GM18526 (cell line): ENCODE measurements around the gene SCP2.

Experiments
- POLR2A ChIP-seq: IDR thresholded peaks from 3 replicates; pipeline ENCODE4 v1.6.1; 2011; ENCODE audit not compliant: insufficient read length; ENCODE audit errors: extremely low read depth

Gene SCP2

DNA sequence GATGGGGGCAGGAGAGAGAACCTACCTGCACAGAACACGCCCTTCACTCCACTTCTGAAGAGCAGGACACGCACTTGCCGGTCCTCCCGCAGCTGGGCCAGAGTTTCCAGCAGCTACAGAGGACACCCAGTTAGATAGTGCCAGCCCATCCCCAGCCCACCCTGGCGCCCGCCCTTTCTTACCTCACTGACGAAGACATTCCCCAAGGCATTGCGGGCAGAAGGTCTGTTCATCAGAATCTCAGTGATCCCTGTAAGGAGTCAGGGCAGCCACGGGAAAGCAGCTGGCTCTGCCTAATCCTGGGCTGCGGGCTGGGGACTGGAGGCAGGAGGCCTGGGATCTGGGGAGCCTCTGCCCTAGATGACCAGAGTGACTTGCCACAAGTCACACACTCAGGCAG lies 15.5 kb upstream of the SCP2 start:
- TF ChIP-seq POLR2A, result no peak

GRCh38 chr1:52913014-52913413 lies 14.1 kb upstream of the SCP2 start:
- TF ChIP-seq POLR2A, result no peak

GRCh38 chr1:52913537-52913936 lies 13.5 kb upstream of the SCP2 start:
- TF ChIP-seq POLR2A, result no peak

DNA sequence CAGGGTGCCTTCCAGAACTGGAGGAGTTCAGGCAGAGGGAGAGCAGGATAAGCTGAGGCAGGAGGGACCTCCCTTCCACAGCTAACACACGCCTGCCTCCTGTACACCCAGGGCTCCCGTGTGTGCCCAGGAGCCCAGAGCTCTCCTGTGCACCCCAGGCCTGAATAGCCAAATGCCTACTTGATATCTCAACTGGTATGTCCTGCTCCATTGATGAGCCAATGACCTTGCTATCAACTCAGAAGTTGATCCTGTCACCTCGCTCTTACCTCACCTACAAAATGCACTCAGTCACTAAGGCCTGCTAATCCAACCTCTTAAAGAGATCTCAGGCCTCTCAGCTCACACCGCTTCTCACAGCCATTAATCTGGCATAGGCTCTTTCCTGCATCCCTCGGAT lies 12.6 kb upstream of the SCP2 start:
- no peak for TF ChIP-seq POLR2A

DNA sequence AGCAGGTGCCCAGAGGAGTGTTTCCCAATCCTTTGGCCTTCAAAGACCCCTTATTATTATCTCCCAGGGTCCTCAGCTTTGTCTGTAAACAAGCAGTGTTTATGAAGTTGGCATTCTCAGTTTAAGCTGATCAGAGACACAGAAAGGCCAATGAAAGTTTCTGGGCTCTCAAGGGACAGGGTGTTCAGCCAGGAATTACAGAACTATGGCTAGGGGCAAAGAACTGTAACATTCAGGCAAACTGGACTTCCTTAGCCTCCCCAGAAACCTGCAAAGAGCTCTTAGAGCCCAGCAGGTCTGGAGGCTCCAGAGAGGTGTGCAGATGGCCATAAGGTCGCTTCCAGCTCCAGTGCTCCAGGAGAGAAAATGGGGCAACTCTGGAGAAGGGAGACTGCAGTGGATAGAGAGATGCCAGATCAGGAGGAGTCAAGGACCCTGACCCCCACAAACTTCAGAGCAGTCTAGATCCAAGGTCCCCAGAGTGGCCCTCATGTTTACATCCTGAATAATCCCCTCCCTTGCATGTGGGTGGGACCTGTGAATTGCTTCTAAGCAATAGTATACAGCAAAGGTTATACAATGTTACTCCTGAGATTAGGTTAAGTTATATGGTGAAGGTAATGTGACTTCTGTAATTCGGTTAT lies 11.7 kb upstream of the SCP2 start:
- TF ChIP-seq POLR2A, result no peak

GRCh38 chr1:52915855-52916220 lies 11.2 kb upstream of the SCP2 start:
- TF ChIP-seq POLR2A, result no peak

- TF ChIP-seq POLR2A, result no peak
Observed at GRCh38 chr1:52916241-52916975, 10.7 kb upstream of the SCP2 start.

- TF ChIP-seq POLR2A, result no peak
Observed at GRCh38 chr1:52917156-52917555, 9.9 kb upstream of the SCP2 start.

- TF ChIP-seq POLR2A, result no peak
Observed at GRCh38 chr1:52917581-52917980, 9.5 kb upstream of the SCP2 start.

GRCh38 chr1:52918201-52918600 lies 8.9 kb upstream of the SCP2 start:
- TF ChIP-seq POLR2A, result no peak

DNA sequence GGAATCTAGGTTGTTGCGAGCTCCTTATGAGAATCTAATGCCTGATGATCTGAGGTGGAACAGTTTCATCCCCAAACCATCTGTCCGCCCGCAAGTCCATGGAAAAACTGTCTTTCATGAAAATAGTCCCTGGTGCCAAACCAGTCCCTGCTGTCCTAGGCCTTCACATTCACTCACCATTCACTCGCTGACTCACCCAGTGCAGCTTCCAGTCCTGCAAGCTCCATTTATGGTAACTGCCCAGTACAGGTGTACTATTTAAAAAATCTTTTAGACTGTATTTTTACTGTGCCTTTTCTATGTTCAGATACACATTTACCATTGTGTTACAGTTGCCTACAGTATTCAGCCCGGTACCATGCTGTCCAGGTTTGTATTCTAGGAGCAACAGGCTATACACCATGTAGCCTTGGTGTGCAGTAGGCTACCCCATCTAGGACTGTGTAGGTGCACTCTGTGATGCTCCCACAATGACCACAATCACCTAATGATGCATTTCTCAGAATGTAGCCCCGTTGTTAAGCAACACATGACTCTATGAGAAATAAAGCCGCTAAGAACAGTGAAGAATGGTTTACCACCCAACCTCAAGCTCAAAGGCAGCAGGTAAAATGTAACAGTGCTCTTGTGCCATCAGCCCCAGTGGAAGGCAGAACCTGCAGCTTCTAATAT lies 7.9 kb upstream of the SCP2 start:
- no peak for TF ChIP-seq POLR2A

GRCh38 chr1:52919723-52920483 lies 7.2 kb upstream of the SCP2 start:
- TF ChIP-seq POLR2A, result no peak

GRCh38 chr1:52920791-52921291 lies 6.2 kb upstream of the SCP2 start:
- no peak for TF ChIP-seq POLR2A

DNA sequence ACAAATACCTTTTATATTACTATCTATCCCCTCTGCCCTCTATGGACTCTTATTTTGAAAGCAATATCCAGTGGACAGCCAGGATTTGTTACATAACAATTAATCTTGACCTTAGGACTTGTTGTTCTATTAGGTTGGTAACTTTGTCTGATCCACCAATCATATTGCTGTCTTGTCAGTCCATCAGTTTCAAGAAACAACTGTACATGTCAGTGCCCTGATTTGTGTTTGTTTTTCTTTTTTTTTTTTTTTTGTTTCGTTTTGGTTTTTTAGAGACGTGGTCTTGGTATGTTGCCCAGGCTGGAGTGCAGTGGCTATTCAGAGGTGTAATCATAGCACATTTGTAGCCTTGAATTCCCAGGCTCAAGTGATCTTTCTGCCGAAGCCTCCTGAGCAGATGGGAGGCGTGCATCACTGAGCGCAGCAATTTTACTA lies 1.5 kb upstream of the SCP2 start:
- no peak for TF ChIP-seq POLR2A

- no peak for TF ChIP-seq POLR2A
Observed at GRCh38 chr1:52926864-52927211, 238 bp upstream of the SCP2 start.
